ENCODE data around the gene SV2B.

The SV2B gene

DNA sequence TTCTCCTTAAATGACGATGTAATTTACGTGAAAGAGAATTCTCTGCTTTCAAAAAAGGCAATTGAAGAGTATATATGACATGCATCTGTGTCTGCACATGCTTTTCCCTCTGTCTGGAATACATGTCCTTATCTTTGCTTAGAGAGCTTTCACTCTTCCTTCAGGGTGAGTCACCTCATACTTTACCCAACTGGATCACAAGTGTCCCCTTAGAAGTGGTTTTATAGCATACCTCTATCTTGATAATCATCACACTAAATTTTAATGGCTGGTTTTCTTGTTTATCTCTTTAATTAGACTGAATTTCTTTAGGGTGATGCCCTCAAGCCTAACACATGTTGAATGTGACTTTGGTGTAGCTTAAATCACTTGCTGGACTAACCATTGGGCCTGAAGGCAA lies 178.9 kb downstream of the SV2B start:
- DNase-seq, result no peak

DNA sequence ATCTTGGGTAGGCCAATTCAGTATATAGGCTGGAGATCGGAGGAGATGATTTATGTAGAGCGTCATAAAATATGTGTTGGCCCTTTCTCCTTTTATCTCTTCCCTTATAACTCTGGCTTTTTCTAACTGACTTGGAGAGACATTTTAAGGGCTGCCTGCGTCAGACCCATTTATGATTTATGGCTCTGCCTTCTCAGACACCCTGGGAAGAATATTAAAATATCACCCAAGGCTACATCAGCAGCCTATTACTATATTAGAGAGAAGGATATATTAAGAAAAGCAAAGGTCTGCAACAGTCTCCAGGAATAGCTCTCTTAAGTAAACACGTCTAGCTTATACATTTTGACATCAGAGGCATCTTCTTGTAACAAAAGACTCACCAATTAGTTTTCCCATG lies 179.4 kb downstream of the SV2B start:
- DNase-seq, result no peak

DNA sequence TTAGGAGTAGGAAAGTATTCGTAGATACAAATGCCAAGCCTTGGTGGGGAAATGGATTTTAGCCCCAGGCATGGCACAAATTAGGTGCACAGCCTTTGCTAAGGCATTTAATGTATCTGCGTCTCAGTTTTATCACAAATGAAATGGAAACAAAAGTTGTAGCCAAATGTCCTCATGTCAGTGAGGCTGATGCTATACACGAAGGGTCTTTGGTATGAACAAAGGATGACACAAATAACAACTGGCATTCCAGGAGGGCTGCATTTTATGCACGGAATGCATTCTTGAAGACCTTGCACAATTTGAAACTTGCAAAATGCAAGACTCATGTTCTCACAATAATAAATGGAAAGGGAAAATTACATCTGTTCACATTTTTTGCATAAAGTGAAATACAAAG lies 181.9 kb downstream of the SV2B start:
- no peak for DNase-seq

DNA sequence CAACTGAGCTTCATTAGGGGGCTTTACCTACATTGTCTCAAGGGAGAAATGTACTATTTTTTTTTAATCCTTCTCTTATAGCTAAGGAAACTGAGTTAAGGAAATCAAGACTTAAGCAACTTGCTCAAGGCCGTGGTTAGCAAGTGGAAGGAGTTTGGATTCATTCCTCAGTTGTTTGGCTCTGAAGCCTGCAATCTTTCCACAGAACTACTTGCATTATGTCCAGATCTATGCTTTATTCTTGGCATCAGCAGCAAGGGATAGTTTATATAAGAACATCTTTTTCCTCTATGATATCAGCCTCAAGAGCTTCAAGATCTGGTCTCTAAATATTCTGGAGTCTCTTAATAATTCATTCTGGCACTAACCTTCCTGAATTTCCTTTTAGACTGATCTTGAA lies 182.4 kb downstream of the SV2B start:
- DNase-seq, result no peak

DNA sequence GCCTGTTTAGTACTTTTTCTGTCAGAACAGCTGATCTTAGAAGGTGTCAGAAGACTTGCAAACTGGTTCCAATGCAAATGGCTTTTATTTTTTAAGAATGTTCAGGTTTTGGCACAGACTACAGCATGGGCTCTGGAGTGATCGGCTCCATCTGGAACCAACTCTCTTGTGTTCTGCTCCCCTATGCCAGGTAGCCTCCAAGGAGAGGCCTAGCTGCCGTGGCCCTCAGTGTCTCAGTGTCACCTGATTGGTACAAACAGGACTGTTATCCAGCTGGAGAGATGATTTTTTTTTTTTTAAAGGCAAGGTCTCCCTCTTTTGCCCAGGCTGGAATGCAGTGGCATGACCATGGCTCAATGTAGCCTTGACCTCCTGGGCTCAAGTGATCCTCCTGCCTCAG lies 183.1 kb downstream of the SV2B start:
- no peak for DNase-seq

DNA sequence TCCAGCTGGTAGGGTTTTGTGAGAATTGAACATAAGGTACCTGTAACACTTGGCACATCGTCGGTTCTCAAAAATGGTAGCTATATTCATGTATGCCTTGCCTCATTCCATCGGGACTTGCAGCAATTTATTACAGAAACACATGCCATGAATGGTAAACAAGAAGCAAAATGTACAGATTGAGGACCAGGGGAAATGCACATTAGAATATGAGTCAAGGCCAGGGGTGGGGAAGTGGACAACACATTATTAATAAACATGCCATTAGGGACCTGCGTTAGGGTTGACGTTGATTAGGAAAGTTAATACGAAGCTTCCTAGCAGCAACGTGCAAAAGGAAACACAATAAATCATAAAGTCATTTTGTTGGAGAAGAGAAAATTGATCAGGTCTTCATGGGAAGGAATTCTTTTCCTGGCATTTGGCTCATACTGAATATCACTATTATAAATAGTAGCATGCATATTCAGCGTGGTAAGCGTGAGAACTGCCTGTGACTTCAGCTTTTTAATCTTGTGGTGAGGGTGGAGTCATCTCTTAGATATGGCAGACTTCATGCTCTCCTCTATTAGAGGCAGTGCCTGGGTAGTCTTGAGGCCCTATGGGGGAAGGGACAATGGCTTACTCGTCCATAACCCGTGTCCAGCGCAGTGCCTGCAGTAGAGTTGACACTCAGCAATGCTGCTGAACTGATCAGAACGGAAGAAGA lies 184.9 kb downstream of the SV2B start:
- DNase-seq, result no peak

DNA sequence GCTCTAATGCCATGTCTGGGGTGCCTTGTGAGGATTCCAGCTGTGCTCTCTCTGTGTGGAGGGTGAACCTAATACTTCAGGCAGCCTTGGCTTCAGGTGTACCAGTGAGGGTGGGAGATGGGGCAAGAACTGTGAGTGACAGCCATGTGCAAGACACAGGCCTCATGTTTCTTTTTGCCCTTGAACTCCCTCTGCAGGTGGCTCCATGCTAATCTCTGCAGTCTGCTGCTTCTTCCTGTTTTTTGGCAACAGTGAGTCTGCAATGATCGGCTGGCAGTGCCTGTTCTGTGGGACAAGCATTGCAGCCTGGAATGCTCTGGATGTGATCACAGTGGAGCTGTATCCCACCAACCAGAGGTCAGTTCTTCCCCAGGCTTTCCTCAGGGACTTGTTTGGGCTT lies 189.3 kb downstream of the SV2B start:
- peak; percentile 17 for DNase-seq

DNA sequence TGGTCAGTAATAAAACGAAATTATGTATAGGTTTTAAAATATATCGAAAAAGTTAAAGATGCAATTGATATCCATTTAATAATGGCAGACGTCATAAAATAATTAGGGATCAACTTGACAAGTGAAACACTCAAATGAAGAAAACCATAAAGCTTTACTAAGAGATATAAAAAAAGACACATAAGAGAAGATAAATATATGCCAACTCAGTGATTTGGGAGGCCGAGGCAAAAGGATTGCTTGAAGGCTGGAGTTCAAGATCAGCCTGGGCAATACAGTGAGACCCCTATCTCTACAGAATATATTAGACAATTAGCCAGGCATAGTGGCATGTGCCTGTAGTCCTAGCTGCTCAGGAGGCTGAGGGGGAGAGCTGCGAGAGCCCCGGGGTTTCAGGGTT lies 190.5 kb downstream of the SV2B start:
- DNase-seq, result no peak

DNA sequence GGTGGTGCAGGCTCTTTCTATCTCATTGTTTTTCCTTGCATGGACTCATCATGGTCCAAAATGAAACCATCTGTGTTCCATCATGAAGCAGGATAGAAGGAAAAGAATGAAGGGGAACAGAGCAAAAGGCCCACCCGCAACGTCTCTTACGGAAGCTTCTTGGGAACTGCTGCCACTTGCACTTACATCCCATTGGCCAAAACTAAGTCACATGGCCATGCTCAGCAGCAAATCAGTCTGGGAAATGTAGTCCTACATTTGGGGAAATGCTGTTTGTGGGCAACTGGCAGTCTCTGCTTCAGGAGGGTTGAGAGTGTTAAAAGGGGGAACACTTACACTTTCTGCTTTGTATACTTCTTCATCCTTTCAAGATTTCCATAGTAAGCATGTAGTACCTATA lies 191.6 kb downstream of the SV2B start:
- DNase-seq, result no peak

DNA sequence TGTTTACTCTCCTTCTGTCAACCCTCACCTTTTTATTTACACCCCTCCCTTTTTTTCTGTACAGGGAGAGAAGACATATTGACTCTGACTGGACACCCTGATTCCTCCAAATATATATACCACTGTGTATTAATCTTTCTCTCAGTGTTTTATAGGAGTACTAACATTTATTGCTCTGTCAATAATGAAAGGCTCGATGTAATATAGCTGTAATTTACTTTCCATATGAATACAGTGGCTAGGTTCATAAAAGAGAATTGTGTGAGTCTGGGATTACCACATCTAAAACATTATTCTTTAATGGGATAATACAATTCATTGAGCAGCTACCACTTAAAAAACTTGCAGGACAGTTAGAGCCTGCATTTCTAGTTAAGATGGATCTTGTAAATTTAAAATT lies 194.3 kb downstream of the SV2B start:
- no peak for DNase-seq

DNA sequence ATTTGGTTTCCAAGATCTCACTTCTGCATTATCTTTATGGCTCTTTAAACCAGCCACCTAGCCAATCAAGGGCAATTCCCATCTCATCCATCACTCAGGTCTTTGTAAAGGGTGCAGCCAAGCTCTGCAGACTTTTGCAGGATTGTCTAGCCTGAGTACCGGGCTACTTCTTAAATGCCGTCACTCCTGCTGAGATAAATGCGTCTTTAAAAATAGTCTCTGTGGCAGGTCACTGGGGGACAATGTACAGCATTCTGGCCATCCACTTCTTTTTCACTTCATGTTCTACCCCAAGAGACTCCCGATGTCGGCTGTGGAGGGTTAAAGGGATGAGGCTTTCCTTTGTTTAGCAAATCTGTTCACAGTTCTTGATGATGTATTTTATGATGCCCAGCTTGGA lies 194.7 kb downstream of the SV2B start:
- no peak for DNase-seq

DNA sequence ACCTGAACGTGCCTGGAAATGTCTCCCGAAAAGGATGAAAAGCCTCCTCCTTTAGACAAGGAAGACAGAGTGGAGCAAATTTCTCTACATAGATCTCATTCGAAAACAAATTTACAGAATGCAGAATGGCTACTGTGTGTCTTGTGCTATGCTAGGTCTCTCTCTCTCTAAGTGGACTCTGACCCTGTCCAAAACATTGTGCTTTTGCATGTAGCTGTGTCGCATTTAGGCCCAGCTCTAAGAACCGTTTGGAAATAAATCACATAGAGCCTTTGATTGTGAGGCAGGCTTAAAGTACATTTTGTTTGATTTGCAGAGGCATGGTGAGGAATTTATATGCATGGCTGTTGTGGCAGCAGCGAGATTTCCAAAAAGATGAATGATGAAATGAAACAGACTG lies 198.0 kb downstream of the SV2B start:
- no peak for DNase-seq

DNA sequence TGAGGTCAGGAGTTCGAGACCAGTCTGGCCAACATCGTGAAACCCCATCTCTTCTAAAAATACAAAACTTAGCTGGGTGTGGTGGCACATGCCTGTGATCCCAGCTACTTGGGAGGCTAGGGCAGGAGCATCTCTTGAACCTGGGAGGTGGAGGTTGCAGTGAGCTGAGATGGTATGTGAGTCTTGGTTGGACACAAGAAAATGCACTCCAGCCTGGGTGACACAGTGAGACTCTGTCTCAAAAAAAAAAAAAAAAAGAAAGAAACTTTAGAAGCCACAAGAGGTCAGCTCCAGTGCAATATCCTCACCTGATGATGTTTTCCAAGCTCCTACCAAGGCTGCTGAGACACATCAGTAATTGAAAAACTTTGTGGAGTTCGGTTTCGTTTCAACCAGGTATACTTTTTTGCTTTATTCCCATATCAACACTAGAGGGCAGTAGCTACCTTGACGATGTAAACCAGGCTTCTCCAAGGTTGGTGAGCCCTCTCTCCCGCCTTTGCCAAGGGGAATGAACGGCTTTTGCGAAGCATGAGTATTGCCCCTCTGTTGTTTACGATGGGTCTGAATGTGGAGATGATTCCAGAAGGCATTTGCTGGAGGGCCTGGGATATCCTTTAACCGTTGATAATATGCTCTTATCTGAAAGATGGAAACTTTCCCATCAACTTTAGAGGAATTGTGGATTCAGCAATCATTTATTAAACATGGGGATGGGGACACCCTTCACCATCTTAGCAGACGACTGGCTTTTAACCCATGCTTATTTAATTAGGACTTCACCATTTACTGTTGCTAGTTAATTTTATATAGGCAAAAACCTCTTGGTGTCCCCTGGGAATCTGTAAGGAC lies 202.8 kb downstream of the SV2B start:
- peak; percentile 63 for DNase-seq

DNA sequence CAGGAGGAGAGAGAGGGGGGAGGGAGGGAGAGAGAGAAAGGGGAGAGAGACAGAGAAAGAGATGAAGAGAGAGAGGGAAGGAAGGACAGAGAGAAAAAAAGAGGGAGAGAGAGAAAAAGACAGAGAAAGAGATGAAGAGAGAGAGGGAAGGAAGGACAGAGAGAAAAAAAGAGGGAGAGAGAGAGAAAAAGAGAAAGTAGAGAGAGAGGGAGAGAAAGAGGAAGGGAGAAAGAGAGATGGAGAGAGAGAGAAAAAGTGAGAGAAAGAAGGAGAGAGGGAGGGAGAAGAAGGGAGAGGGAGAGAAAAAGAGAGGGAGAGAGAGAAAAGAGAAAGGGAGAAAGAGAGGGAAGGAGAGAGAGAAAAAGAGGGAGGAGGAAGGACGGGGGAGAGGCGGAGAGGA lies 204.2 kb downstream of the SV2B start:
- no peak for DNase-seq

DNA sequence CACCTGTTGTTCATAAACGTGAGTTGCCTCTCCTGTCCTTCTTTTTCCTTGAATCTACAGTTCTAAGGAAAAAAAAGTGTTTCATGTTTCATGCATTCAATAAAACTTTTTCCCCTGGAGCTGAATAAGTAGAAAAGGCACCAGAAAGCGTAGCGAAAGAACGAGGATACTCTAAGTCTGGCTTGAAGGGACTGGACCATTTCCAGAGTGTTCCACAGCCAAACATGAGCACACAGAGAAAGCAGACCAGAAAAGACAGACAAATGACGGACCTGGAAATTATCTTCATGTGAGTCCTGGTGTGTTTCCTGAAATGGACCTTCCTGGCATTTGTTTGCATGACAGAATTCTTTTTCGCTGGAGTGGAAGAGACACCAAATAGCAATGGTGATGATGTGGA lies 204.7 kb downstream of the SV2B start:
- no peak for DNase-seq

DNA sequence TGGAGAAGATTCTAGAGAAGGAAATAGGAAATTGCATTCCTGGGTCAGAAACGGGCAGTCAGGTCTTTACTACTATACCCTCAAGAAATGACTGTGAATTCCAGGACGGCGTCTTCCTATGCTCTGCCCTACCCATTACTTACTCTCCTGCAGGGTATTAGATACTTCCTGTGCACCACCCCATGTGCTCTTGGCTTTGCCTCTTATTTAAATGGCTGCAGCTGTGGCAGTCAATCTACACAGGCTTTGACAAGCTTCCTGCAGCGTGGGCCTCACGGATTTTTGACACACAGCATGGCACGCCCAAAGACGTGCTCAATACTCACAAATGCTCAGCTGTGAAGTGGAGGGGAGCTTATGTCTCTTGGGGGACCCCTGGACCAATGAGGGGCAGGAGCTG lies 206.1 kb downstream of the SV2B start:
- DNase-seq, result no peak

DNA sequence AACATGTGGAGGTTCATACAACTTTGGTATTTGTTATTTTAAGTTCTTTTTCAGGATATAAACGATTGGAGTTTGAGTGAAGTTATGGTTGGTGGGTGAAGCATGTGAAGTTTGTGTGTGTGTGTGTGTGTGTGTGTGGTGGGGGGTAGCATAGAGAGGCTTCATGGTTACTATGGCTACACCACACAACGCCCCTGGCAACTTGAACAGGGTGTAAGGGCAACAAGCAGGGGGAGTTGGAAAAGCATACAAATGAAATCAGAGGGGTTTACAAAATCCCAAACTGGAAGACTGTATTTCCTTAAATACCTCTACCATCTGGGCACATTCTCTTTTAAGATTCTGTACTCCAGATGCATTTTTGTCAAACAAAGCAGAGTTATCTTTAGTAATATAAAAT lies 207.5 kb downstream of the SV2B start:
- no peak for DNase-seq

DNA sequence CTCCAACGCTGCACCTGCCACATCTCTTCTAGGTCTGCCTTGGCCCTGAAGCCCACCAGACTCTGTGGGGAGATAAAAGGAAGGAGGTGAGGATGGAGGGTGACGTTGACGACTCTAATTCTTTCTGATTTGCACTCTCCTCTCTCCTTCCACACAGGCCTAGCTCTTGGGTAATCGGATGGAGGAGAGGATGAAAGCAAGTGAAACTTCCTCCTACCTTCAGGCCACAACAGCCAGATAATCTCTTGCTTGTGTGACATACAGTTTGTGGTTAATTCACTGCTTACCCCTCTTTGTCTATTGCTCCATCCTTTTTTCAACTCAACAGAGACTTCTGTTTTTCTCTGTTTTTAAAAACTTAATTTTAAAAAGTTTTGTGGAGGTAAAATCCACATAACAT lies 208.1 kb downstream of the SV2B start:
- no peak for DNase-seq

DNA sequence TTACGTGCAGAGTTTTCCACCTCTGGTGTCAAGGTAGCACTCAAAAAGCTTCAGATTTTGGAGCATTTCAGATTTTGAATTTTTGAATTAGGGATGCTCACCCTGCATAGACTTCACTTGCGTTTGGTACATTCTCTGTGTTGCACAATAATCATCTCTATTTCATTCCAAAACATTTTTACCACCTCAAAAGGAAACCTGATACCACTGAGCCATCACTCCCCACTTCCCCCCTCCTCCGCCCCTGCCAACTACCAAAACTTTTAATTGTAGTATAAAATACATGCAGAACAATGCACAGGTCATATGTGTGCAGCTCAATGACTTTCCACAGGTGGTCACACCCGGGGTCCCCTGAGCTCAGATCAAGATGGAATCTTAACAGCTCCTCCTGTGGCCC lies 208.8 kb downstream of the SV2B start:
- no peak for DNase-seq

DNA sequence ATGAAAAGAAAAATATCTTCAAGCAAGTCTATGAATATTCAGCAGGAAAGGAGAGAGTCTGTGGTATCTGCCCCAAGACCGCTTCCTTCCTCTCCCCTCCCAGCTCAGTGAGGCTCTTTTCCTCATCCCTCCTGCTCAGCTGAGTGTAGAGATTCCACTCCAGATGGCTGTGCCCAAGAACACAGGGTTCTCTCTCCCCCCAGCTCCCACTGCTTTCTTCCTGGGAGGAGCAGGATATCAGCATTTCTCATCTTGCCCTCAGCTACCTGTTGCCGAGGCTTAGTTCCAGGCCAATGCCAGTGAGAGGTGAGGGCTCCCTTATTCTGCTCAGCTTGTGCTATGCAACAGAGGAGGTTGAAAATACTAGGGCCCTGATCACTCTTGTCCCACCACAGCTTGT lies 211.9 kb downstream of the SV2B start:
- DNase-seq, result no peak

DNA sequence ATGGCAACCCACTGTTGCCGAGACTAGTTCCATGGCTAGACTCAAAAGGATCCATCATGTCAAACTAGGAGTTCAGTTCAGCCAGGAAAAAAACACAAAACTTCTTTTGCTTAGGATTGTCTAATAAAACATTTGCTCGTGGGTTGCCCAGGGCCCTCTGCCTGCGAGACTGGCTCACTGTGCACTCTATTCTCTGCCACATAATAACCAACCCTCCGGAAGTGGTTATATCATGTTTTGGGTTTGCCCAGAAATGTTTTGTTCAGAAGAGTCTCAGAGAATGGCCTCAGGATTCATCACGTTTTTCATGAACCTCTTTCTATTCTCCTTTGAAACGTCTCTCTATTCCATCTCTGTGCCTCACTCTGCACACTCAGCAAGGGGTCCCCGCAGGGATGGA lies 216.1 kb downstream of the SV2B start:
- no peak for DNase-seq

DNA sequence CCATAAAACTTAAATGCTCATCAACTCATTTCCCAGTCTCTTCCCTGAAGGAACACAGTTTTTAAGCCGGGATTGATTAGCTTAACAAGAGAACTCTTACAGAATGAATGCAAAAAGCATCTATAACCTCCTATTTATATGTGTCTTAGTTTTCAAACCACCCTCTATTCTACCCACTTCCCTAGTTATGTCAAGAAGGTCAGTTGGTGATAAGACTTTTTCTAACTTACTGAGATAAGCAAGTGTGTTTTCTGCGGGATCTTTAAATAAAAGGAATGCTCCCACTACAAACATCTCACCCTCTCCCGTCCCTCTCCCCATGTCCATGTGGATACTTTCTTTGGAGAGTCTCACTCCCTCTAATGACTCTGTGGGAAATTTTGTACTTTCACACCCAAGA lies 218.5 kb downstream of the SV2B start:
- no peak for DNase-seq

DNA sequence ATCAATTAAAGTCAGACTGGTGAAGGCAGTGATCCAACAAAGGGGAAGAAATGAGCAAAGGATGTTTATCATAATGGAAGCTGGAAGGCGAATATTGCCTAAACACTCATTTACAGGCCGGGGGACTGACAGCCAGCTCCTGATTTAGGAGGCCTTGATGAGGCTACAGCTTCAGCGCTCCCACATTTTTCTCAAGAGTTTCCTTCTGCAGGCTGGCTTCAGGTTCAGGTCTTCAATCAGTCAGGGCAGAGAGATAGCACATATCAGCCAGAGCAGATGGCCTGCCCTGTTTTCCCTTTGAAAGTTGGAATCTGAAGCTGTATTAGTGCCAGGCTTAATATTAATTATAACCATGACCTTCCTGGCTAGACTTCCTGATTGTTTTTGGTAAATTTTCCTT lies 218.9 kb downstream of the SV2B start:
- no peak for DNase-seq

DNA sequence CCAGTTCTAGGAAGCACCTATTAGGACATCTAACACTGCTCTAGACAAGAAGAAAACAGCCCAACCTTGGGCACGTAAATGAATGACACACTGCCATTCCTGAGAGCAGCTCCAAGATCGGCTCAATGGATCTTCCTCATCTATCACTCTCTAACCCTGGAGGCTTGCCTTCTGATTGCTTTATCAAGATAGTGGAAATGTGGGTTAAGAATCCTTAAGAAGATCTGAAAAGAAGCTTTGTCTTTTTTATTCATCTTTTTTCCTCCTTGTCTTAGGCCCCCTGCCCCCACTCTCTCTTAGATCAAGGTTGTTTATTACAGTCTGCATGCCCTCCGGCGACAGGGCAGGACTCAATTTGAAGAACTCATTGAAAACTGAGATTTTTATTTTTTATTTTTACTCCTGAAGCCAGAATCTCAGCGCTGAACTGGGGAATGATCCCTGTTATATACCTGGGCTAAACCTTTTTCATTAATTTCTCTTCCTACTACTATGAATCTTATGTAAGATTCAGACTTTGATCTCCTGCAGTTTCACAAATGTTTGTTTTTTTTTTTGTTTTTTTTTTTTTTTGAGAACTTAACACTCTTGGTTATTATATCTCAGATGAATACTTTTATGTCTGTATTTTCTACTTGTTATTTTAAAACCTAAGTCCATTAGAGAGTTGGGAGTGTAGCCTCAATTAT lies 219.5 kb downstream of the SV2B start:
- DNase-seq, result no peak
